Activated CD4-positive, alpha-beta T cell treated with anti-CD3 and anti-CD28 coated beads, Interleukin-2, amount 50 U/mL, for 16 hours (primary cell): ENCODE results near the gene BTBD3.

Experiments used
- DNase-seq: peaks from one replicate; pipeline ENCODE4 v3.0.0-alpha.2; 2020

BTBD3 gene

DNA sequence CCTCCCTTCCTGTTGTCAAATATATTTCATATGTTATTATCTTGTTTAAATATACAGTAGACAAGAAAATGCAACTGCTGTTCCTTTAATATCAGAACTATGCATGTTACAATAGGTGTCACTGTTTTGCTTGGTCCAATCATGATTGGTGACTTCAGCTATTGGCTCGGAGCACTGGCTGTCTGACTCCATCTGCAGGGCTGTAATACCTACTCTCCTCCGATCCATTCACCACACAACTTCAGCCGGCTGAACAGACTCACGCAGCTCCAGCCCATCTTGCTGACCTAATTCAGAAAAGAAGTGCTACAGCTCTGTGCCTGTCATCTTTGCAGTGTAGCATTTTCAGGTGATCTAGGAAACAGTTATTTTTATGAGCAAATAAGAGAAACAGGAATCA lies at the start of gene BTBD3:
Gene BTBD3 (plus strand): TSS at position 231 of the 400 bp plus-strand sequence. CDS start 383 bp downstream, outside the sequence.
- no peak for DNase-seq

DNA sequence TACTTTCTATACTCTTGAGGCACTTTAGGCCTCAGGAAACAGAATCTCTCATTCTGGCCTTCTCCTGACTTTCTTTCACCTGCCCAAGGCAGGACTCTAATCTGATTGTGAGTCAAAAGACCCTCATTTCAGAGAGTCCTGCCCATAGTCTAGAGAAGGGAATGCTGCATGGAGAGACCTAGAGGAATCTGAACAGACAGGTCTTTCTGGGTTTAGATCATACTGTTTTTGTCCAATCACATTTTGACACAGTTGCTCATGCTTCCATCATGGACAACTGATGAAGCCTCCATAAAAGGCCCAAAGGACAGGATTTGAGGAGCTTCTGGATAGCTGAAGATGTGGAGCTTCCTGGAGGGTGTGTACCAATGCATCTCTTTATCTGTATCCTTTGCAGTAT lies 48.1 kb upstream of the BTBD3 start:
- no peak for DNase-seq

DNA sequence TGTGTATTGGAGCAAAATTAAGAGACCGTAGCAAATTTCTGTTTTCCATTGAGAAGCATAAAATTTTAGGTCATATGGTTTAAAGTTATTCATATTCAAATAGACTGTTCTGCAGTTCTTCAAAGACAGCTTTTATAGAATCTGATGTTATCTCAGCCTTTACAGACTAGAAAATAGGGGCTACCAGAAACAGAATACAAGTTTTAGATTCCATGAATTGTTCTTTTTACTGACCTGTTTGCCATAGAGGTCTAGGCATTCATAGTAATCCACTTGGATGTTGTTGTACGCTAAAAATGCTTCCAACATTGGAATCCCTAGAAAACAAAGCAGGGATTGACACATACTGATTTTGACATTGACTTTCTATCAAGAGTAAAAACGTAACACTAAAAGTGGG lies 47.3 kb upstream of the BTBD3 start:
- DNase-seq: no peak

DNA sequence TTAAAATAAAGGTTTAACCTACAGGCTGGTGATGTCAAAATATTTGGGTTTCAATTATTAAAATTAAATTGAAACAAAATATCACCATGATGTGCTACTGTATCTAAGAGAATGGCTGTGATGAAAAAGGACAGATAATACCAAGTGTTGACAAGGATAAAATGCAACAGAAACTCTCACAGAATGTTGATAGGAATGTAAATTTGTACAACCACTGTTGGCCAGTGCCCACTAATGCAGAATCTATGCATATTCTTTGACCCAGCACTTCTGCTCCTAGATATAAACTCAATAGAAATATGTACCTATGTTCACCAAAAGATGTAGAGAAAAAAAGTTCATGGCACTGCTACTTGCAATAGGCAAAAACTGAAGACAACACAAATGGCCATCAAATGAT lies 41.1 kb upstream of the BTBD3 start:
- DNase-seq: no peak

DNA sequence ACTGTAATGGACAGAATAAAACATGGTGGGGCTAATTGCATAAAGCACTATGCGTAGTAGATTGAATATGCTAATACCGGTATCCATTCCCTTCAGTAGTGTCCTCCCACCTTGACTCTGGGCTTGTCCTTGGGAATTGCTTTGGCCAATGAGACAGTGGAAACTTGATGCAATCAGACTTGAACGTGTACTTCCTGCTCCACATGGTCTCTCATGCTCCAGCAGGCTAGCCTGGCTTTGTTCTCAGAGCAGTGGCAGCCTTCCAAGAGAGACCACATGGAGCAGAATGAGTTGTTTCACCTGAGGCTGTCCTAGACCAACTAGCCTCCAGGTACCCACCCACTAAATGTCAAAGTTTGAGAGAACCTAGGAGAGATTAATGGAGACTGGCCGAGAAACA lies 37.0 kb upstream of the BTBD3 start:
- no peak for DNase-seq

DNA sequence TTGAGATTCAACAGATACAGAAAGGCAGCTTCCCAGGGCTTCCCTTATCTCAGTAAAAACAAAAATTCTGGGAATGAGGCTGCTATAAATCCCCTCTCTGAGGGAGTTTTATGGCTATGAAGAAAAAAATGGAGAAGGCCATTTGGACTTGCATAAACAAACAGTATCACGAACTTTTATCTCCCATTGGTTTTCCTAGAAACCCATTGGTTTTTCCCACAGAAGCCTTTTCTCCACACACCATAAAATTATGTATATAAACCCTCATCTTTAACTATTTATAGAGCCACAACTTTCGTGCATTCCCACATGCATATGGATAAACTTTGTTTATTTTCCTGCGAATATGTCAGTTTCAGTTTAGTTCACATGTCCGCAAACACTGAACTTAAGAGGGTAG lies 36.2 kb upstream of the BTBD3 start:
- no peak for DNase-seq

DNA sequence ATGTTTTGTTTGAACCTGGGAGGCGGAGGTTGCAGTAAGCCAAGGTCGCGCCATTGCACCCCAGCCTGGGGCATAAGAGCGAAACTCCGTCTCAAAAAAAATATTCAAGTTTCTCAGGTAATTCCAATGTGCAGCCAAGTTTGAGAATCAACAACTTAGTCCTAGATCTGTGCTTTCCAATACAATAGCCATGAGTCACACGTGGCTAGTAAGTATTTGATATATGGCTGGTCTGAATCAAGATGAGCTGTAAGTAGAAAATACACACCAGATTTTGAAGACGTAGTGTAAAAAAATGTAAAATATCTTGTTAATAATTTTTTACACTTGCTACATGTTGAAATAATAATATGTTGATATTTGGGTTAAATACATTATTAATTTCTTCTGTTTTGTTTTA lies 35.0 kb upstream of the BTBD3 start:
- DNase-seq: no peak

DNA sequence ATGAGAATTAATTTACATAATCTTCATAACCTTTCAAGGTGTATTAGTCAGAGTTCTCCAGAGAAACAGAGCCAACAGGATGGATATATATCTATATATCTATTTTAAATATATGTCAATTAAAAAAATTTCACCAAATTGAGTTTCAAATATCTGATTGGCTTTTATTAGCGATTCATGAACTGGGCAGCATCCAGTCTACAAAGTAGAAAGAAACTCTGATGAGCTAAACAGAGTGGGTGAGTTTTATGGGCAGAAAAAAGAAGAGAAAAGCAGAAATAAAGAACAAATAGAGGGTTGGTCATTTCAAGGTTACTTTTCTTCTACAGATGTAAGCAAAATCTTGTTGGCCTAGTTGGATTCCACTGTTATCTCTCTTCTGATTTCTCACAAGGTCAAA lies 29.0 kb upstream of the BTBD3 start:
- no peak for DNase-seq

DNA sequence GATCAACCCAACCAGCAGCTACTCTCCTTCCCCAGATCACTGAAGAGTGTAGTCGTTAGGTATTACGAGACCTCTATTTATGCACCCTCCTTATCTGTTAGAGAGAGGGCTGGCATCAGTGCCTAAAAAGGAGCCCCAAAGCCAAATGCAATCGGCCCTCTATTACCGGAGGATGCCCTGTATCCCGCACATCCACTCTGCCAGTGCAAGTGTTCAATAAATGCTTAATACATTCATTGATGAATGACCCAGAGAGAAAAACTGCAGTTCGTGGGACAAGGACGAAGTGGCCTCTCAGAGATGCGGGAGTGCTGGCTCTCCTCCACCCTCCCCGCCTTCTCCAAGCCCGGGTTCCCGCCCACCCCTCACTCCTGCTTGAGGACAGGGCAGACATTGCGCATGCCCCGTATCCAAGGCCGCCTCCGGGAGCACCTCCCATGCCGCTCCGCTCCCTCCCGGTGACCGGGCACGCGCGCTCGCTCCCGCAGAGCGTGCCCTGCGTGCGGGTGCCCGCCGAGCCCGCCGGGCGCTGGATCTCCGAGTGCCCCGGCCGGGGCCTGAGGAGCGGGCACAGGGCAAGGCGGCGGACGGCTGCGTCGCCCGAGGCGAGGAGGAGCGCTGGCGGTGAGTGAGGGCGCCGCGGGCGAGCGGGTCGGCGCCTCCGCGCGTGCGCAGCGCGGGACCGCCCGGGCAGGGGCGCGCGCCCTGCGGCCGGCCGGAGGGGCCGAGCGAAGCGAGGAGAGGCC lies 27.2 kb upstream of the BTBD3 start:
- DNase-seq: peak; percentile 72

DNA sequence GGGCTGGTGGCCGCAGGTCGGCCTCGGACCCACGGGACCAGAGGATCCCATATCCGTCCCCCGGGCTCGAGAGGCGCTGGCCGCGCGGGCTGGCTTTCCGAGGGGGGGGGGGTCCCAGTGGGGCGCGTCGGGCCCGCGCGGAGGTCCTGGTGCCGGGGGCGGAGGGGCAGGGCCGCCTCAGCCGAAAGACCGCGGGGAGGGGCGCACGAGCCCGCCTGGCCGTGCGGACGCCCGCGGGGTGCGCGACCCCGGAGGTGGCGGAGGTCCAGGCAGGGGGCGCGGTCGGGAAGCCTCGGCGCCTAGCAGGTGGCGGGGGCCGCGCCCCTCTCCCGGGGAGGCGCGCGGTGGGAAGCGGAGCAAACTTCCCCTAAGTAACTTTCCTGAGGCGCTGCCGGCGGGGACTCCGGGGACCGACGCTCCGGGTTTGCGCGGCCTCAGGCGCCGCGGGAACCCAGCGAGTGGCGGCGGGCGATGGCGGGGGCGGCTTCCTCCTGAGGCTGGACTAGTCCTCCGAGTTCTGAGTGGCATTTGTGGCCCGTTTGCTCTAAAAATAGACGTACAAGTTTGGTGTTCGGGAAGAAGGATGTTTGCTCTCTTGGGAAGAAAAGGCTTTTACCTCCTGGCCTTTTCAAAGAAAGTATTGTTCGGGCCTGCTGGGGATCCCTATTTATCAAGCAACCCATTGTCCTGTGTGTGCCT lies 26.5 kb upstream of the BTBD3 start:
- peak; percentile 3 for DNase-seq

DNA sequence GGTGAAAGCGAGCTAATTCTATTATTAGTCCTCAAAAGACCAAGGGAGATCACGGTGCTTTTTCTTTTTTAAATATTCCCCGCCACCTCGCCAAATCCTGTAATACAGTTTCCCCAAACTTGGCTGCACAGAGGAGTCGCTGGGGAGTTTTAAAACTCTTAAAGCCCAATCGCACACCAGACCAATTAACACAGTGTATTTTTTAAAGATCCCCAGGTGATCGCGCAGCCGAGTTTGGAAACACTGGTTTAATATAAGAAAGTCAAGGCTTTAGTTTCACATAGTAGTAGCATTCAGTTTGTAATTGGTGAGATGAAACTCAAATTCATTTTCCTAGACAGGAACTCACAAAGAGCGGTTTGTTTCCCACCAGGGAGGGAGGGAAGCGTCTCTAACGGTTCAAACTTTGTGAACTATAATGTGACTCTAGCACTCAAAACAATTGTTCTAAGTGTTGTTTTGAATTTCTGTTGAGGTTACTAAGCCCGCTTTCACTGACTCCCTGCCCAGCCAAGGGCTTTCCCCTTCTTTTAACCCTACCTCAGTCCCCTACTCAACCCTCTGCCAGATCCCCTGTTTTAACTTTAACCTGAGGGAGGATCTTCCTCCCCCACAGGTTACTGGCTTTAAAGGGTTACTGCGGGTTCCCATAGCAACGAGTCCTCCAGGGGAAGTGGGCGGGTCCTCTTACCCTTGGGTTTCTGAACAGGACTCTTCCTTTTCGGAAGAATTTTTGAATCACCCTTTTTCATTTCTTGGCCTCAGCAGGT lies 25.7 kb upstream of the BTBD3 start:
- DNase-seq: peak; percentile 66

DNA sequence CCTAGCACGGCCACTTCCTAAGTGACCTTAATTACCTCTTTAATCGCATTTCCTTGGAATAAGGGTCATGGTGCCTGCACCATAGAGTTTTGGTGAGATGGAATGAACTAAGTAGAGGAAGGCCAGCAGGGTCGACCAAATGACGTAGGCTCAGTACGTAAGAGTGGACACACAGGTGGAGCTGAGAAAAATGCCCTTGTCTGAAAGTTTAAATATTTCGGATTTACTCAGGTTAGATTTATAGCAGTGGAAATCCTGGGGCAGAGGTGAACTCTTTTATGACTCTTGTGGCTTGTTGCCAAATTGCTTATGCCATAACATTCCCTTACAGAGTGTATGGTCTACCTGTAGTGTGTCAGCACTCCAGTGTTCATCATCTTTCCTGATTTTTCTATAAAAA lies 23.6 kb upstream of the BTBD3 start:
- no peak for DNase-seq

DNA sequence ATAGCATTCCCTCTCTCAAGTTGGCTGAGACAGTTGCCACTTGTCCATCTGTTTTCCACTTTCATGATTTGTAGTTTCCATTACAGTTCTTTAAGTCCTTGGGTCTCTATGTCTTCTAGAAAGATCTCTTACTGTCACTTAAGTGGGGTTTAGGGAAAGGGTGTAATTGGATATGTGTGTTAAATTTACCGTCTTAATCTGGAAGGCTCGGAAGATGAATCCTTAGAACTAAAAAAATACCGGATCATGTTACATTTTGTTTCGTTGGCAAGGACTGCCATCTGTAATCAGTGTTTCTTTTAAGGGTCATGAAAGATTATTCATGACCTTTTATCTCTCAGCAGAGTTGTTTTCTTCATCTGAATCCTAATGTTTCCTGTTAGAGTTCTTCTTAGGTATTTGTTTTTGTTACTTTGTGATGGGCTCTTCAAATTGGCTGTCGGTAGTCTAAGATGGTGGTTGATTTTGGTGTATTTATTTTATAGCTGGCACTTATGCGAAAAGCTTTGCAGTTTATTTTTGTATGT lies 21.8 kb upstream of the BTBD3 start:
- no peak for DNase-seq

DNA sequence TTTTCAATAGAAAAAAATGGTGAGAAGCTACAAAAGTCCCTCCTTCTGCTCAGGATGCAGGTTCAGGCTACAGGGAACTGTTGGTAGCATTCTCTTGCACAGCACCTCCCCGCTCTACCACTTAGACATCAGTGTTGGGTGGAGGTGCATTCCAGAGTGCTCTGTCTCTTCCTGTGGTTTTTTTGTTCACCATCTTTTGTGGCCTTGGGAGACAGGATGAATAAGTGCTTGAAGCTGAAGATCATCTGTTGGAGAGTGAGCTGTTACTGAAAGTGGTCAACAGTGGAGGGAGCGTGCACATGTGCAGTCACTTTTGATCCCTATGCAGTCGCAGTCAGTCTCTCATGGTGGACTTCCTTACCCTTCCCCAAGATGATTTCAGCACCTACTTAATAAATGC lies 16.6 kb upstream of the BTBD3 start:
- no peak for DNase-seq

DNA sequence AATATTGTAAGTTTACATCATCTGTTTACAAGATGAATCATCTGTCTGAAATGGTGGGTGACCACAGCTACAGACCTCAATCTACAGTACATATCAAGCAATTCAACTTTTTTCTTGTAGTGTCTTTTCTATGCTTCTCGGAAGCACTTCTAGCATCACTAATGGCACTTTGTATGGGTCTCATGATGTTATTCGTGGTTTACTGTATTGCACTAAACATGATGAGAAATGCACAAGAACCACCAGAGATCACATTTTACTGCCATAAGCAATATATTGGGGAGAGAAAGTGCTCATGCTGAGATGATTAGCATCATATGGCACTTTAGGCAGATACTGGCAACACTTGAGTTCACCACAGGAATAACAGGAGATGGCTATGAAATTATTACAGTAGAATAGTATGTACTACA lies 15.4 kb upstream of the BTBD3 start:
- no peak for DNase-seq

DNA sequence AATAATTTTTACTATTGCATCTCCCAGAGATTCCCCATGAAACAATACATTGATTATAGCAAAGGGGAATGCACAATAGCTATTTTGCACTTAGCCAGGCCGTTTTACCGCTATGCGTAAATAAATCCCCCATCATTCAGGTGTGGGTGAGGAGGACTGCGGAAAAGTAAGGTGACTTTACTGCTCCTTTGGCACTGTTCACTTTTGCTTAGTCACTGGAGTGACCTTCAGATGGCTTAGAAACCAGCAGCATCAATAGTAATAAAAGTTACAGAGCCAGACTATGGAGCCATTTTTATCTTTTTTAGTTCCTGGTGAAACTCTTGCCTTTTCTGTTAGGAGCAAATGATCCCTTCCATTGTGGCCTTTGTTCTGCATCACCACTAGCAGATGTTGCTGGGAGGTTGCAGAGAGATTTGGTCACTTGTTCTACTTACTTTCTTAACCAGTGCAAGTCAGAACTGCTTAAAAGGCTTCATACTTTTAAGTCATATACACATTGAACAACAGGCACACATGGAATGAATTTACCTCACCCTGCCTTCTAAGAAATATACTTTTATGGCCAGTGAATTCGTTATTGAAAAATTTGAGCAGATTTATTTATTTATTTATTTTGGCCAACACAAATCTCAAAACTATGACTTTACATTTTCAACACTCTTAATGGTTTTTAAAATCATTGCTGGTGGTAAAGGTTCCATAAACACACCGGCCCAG lies 12.1 kb upstream of the BTBD3 start:
- DNase-seq: no peak

DNA sequence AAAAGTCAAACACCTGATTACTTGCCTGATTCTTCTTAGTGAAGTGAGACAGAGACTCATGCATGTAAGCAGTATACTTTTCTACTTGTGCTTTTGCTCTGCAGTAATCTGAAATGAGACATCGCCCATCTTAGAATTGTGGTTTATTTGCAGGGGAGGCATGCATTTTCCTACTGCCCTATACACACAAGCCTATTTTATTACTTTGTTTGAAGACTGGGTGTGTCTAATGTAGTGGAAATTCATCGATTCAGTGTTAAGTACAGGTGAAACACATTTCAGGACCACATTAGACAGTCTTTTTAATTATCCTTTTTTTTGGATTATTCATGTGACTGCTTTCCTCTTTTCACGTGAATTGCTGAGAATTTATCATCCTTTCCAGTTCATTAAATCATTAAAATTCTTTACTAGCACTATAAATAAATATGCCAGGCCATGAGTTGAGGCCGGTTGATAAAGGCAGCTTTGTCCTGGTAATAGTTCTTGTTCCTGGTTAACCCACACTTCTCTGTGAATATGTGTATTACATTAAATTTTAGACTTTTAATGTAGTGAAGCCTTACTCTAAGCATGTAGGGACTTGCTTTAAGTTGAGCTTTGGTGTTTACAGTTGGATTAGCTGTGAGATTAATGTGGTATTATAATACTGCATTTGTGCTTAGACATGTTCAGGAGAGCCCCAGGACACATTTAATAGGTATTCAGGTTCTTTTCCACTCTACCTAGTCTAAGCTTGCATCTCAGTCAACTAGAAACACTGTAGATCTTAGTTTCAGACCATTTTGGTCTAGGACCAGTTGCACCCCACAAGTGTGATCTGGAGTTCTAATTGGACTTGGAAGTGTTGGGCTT lies 10.8 kb upstream of the BTBD3 start:
- no peak for DNase-seq

DNA sequence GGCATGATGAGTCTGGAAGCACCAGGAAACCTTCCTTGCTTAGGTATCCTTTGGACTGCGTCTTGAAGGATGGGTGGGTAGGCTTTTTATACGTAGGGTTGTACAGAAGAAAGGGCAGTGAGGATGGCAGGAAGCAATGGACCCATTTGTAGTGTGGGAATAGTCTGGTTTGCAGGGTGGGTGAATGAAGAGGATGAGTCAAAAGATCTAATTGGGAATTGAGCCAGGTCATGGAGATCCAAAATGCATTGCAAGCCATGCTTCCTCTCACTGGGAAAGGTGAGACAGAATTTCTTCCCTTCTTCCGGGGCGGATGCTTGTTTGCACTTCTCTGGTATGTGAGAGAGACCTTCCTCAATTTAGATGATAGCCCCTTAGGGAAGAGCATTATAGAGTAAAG lies 10.1 kb upstream of the BTBD3 start:
- no peak for DNase-seq

DNA sequence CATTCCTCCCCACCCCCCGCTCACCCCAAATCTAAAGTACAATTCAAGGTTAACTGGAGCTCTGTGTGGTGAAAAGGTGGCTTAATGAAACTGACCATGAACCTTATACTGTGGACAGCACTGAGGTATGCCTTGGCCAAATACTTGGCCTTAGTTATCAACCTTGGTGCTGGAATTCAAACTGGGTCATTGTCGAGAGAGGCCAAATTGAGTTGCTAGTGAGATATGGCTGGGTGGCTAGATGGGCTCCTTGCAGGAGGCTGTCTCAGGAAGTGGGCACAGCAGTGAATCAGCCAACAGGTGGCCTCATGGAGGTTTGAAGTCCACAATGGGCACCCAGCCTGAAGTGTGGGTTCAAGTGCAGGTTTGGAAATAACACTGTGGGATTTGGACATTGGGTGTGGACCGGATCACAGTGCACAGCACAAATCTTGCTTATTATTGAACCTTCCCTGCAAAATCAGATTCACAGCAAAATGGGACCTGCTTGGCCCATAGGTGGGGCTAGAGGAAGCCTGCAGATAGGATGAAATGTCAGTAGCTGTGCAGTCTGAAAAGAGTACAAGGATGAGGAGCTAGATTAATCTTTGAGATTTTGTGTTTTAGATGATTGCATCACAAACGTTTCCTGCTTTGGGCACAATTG lies 5.6 kb upstream of the BTBD3 start:
- no peak for DNase-seq

DNA sequence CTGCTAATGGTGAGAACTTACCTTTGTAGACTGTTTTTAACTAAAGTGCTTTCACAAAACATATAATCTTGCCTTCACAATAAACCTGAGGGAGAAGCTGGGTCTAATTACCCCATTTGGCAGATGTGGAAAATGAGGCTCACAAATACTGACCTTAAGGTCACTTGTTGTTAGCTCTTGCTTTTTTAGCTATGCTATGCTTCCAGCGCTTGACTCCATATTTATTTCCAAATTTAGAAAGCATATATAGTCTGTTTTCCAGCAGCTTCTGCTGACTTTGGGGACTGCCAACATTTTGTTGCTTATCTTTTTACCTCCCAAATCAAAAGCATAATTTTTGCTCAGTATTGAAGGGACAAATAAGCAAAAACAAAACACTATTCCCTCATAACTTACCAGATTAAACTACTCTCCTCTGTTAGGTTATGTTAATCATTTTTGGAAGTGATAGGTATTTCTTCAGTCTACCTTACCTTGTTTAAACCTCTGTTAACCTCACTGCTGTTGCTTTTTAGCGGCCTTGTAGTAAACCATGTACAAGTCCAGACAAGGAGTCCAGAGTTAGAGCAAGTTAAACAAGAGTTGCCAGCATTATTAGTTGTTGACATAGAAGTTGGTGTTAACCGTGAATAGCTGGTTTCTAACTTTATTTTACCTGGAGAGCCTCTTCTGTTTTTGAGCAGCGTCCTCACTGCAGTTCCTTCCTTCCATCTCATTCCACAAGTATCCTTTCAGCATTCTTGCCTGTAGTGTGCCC lies 4.9 kb upstream of the BTBD3 start:
- no peak for DNase-seq

DNA sequence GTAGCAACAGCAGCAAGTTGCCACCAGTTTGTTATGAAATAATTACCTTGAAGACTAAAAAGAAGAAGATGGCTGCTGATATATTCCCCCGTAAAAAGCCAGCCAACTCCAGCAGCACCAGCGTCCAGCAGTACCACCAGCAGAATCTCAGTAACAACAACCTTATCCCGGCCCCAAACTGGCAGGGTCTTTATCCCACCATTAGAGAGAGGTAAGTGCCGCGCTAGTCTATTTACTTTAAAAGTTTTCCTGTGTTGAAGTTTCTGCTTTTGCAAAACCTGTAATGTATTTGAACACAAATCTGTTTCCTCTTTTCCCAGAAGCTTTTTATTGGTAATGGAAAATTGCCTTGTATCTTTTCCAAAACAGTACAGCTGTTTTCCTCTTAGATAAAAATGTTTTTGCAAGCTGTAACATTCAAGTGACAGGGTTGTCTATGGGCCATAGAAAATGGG lies 725 bp downstream of the BTBD3 start:
- no peak for DNase-seq
